DOHH2 (cell line): ENCODE results near the gene FARS2.

Source experiments
- CTCF ChIP-seq: fragments of 200-600 bp; sonication (generic); IDR thresholded peaks from one replicate; pipeline ENCODE4 v1.5.1; 2014; ENCODE audit warnings: antibody characterized with exemption, mild to moderate bottlenecking, low read depth, low read length; ENCODE audit not compliant: poor library complexity, severe bottlenecking
- EZH2phosphoT487 ChIP-seq: fragments of 200-600 bp; sonication (generic); IDR thresholded peaks from 2 replicates; pipeline ENCODE4 v1.6.1; 2017; ENCODE audit warnings: borderline replicate concordance, mild to moderate bottlenecking, antibody characterized with exemption, low read length, moderate library complexity, mixed read lengths

DNA sequence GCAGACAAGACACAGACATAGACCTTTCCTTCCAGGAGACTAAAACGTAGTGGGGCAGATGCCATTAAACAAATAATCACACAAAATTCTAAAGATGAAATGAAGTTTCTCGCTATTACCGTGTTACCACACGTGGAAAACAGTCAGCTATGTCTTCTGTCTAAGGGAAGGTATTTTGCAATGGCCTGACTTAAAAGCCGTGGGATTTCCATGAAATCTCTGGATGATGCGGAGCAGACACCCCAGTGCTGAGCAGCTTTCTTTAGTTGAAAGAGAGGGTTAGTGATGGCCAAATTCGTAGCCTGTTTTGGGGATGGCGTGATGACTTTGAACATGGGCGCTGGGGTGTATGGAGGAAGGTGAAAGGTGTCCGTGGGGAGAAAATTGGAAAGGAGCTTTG is 463.6 kb downstream of the FARS2 start:
- TF ChIP-seq CTCF (no peak), EZH2phosphoT487 (no peak)
